Activated T-helper 1 cell treated with Interleukin-2 at 50 U/mL for 16 hours (primary cell): ENCODE results near the gene FBXO27.
A peak's percentile ranks its signal among the peaks of the same experiment; 100 is the strongest.
"Not testable (repeated sequence)": the region's sequence is repeated elsewhere in the genome, so short reads cannot be mapped to it uniquely, and the experiment has no call there.

Source experiments
- DNase-seq: peaks from one replicate; pipeline ENCODE4 v3.0.0-alpha.2; 2020; ENCODE audit warnings: low read depth

Gene FBXO27

DNA sequence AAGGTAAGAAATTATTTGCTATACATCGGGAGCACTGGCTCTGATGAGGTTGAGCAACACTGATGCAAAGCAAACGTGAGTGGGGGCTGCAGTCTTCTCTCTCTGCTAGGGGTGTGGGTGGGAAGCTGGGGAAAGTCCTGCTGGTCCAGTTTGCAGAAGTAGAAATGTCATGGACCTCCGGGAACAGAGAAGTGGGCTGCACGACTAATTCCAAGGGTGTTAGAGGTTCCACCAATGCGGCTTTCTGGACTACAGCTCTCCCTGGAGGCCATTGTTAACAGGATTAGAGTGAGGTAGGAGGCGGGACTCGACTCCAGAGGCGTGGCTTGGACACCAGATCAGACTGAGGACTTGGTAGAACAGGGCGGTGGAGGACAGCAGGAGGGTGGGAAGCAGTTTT lies 5.7 kb upstream of the FBXO27 start:
- DNase-seq, result no peak

DNA sequence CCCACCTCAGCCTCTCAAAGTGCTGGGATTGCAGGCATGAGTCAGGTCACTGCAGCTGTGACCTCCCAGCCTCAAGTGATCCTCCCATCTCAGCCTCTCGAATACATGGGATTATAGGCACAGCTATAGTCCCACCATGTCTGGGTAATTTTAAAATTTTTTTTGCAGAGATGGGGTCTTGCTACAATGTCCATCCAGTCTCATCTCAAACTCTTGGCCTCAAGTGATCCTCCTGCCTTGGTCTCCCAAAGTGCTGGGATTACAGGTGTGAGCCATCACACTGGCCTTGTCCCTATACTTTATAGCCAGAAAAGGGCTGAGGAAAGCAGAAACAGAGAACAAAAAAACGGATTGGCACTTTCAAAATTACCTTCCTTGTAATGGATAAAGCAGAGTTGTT lies 4.8 kb upstream of the FBXO27 start:
- DNase-seq, result no peak

DNA sequence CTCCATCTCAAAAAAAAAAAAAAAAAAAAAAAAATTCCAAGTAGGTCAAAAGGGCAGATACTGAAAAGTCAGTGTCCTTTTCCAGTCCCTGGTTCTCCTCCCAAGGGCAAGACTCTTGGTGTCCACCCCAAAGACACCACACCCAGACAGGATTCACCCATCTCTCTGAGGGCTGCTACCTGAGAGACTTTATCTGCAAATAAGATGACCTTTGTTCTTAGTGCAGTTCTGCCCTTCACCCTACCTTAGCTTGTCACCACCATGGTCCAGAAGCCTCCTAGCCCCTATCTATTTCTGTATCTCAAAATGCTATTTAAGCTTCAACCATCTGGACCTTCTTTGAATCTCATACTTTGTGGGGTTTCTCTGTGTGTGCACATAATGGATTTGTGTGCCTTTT lies 4.2 kb upstream of the FBXO27 start:
- no peak for DNase-seq

DNA sequence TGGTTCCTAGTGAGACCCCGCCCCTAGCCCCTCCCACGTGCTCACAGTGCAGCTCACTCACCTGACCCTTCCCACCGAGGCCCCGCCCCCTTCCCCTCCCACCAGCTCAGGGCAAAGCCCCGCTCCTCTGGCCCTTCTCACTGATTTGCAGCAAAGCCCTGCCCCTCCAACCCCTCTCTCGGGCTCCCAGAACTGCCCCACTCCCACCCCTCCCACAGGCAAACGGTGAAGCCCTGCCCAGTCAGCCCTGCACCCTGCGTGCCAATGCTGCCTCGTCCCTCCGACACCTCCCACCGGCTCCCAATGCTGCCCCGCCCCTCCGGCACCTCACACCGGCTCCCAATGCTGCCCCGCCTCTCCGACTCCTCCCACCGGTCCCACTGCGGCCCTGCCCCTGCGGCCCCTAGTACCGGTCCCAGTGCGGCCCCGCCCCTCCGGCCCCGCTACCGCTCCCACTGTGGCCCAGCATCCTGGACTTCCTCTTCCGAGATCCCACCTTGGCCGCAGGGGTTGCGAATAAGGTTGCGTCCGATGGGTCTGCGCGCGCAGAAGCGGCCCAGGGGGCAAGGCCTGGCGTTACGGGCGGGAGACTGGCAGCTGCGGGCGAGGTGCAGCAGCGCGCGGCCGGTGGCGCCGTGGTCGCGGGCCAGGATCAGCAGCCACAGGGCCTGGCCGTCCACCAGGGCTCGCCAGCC lies 834 bp downstream of the FBXO27 start:
- peak; percentile 64 for DNase-seq

DNA sequence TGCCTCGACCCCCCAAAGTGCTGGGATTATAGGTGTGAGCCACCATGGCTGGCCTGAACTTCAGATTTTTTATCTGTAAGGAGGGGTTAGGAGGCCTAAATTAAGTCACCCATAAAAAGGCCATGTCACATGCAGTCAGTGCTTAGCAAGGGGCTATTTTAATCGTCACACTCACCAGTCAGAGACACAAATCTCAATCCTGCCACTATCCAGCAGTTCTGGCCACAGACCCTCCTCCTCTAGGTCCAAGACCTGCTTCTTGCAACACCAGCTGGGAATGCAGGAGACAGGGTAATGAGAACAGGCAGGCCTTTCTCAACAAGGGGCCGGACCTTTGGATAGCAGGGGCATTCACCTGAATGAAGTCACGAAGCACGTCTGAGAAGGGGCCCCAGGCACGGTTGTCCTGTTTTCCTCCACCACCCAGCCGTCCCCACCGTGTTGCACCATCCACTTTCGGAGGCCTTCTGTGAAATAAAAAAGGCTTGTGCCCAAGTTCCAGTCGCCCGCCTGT lies 1.4 kb downstream of the FBXO27 start:
- no peak for DNase-seq

DNA sequence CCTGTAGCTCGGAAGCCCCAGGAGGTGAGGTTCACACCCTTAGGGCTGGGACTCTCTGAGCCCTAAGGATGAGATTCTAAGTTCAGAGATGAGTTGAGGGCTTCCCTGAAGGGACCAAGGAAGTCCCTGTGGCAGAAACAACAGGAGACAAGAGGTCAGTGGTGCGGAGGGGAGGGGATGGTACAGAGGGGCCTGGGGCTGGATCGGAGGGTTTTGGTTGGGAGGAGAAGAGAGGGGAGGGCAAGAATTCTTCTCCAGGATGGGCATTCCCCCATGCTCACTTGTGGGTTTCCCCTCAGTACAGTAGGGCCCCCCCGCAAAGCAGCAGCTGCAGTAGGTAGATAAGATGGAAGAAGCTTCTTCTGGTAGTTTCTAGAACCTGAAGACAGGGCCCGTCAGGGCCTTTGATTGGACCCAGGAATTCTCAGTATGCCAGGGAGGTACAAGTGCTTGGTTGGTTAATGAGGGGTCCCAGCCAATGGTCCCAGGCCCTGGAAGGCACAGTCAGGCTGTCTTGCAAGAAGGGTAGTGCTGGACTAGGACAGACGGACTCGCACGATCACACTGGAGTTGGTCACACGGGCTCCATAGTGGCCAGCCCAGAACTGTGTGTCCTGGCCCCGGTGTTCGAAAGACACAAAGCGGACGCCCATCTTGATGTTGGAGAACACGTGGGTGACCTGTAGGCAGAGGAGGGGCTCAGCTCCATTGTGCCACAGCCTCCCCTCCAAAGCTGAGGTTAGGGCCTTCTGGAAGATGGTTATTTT lies 7.3 kb downstream of the FBXO27 start:
- DNase-seq, result no peak

DNA sequence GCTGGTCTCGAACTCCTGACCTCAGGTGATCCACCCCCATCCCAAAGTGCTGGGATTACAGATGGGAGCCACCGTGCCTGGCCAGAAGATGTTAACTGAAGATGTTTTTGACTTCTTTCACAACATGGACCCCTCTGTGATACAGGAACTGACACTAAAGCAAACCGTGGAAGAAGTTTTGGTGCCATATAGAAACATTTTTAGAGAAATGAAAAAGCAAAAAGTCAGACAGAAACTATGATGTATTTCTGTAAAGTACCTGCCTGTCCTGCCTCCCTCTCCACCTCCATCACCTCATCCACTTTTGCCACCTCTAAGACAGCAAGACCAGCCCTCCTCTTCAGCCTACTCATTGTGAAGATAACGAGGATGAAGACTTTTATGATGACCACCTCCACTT lies 11.3 kb downstream of the FBXO27 start:
- DNase-seq, result no peak

DNA sequence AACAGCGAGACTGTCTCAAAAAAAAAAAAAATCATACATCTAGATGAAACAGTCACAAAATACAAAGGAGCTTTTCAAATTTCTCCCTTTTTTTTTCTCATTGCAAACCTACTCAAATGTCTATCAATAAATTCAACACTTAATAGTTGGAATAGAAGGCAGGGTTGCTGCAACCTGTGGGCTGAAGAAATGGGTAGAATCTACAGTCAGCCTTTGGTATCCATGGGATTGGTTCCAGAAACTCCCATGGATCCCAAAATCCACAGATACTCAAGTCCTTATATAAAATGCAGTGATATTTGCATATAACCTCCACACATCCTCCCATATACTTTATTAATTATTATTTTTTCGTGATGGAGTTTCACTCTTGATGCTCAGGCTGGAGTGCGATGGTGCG lies 14.7 kb downstream of the FBXO27 start:
- no peak for DNase-seq

DNA sequence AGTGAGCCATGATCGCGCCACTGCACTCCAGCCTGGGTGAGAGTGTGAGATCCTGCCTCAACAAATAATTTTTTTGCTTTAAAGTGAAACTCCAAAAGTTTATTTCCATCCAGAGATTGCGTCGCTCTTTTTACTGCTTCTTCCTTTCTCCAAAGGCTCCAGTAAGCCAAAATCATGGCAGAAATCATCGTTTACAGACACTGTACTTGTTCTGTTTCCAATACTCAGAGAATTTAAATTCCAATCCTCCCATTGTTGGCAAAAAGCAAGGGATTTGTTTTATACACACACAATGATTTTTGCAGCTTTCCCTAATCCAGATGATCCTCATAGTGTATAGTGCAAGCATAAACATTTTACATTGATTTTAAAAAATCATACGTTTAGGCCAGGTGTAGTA lies 15.3 kb downstream of the FBXO27 start:
- DNase-seq, result no peak

DNA sequence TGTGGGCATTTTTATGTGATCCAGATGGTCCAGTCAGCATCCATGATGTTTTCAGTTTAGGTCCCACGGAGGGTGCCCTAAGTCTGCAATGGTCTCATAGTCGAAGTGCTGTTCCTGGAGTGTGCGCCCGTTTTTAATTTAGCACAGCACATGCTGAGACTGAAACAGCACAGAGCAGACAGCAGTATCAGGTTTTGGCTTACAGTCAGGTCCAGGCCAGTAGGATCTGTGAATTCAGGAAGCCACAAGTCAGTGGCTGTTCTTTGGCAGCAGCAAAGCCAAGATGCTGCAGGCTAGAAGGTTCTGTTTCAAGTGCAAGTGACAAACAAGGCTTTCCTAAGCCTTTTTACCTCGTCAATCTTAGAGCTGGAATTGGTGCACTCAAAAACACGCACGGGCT lies 18.3 kb downstream of the FBXO27 start:
- DNase-seq, result no peak

DNA sequence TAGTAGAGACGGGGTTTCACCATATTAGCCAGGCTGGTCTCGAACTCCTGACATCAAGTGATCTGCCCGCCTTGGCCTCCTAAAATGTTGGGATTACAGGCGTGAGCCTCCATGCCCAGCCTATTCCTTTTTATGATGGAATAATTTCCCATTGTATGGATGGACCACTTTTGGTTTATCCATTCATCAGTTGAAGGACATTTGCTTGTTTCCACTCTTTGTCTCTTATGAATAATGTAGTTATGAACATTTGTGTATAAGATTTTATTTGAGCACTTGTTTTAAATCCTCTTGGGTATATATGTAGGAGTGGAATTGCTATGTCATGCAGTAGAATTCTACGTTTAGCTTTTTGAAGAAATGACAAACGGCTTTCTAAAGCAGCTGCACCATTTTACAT lies 23.3 kb downstream of the FBXO27 start:
- DNase-seq, result no peak

DNA sequence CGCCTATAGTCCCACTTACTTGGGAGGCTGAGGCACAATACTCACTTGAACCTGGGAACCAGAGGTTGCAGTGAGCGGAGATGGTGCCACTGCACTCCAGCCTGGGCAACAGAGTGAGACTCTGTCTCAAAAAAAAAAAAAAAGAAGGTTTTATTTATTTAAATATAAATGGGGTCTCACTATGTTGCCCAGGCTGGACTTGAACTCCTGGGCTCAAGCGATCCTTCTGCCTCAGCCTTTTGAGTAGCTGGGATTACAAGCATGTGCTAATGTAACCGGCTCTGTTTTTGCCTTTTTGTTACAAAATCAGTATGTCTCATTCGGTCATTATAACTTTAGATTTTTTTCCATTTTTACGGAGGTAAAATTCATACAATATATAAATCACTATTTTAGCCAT lies 24.2 kb downstream of the FBXO27 start:
- no peak for DNase-seq

DNA sequence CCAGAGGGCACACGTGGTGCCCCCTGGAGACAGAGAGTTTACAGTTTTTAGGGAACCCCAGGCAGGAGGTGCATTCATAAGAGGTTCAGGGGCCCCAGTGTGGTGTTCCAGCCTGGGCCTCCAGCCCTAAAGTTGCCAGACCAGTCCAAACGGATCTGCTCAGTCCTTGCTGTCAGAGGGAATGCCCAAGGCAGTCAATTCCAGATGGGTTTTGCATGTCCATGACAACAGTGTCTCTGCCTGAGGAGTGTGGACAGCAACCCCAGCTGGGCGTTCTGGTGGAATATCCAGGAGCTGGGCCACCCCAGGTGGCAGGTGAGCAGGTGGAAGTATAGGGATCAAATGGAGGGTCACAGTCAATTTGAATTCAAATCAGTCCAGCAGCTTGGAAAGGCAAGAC lies 25.3 kb downstream of the FBXO27 start:
- DNase-seq, result no peak

DNA sequence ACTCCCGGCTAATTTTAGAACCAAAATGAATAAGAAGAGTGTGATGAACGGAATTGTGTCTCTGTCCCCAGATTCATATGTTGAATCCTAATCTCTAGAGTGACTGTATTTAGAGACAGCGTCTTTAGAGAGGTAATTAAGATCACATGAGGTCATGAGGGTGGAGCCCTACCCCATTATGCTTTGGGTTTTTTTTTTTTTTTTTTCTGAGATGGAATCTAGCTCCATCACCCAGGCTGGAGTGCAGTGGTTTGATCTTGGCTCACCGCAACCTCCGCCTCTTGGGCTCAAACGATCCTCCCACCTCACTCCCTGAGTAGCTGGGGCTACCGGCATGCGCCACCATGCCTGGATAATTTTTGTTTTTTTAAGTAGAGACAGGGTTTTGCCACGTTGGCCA lies 27.9 kb downstream of the FBXO27 start:
- DNase-seq, result no peak

DNA sequence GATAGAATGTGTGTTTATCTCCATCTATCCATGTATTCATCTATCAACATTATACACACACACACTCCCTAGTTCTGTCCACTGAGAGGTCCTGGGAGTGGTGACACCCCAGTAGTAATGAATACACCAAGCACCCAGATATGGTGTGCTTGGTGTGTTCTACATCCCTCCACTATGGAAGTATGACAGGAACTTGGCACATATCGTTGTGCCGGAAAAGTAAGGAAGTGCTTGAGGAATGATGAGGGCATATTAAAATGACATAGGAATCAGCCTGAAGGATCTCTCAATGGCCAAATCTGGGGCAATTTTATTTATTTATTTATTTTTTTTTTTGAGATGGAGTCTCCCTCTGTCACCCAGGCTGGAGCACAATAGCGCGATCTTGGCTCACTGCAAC lies 28.6 kb downstream of the FBXO27 start:
- DNase-seq, result no peak

DNA sequence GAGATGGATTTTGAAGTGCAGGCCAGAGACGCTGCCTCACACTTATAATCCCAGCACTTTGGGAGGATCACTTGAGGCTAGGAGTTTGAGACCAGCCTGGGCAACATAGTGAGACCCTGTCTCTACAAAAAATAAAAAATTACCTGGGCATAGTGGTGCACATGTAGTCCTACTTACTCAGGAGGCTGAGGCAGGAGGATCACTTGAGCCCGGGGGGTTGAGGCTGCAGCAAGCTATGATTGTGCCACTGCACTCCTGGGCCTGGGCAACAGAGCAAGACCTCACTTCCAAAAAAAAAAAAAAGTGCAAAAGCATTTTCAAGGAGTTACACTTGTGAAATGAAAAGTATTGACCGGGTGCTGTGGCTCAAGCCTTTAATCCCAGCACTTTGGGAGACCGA lies 29.2 kb downstream of the FBXO27 start:
- no peak for DNase-seq

DNA sequence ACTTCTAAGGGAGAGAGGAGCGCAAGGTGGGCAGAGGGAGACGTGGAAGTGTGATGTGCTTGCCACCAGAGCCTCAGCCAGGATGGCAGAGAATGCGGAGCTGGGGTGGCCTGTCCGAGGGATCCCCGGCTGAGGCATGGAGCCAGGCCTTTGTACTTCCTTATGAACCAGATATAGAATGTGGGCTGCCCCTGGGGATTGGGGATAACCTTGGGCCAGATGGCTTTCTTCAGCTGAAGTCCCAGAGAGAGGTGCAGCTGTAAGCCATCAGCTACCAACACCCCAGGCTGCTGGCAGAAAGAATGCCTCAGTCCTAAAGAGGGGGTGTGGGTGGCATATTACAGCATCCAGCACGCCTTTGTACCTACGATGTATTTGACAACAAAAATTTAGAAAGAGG lies 31.3 kb downstream of the FBXO27 start:
- DNase-seq, result no peak

DNA sequence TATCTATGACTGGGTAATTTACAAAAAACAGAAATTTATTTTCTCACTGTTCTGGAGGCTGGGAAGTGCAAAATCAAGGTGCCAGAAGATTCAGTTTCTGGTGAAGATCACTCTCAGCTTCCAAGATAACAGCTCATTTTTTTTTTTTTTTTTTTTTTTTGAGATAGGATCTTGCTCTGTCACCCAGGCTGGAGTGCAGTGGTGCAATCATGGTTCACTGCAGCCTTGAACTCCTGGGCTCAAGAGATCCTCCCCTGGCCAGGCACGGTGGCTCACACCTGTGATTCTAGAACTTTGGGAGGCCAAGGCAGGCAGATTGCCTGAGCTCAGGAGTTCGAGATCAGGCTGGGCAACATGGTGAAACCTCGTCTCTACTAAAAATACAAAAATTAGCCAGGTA lies 34.8 kb downstream of the FBXO27 start:
- not testable (repeated sequence) for DNase-seq

DNA sequence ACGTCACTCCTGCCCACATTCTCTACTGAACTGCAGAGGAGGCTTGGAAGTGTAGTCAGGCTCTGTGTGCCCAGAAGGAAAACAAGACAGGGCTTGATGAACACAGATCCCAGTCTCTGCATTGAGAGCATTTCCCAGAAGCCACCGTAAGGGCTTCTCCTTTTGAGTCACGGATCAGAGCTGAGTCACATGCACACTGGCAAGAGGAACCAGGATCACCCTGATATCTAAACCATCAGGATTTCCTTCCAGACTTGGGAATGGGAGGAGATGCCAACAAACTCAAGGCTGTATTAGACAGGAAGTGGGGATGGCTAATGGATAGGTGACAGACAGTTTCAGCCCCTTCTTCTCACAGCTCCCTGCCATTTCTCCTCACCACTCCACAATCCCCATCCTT lies 39.1 kb downstream of the FBXO27 start:
- DNase-seq, result no peak

DNA sequence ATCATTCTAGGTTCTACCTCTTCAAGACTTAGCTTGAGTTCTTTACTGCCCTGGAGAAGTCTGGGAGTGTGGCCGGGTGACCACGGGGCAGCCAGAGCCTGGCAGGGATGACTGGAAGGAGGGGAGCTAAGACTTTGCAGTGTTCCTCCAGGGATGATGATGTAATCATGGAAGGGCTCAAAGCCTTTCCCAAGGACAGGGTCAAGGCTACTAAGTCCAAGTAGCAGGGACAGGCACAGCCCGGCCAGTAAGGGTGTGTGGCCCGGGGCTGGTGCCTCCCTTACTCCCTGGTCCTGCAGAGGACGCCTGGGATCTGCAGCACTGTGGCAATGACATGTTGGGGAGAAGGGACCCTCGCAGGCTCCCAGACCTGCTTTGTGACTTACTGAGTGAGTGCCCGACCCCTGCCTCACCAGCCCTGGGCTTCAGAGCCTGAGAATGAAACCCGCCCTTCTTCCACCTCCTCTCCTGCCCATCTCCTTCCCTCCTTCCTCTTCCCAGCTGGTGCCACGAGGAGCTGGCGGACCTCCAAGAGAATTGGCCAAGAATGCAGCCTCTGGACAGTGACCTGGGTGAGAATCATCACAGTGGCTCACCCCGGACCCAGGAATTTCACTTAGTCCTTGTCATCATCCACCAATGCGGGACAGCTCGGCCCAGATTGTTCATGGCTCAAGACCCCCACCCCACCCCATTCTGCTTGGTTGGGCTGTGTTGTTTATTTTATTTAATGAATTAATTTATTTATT lies 41.2 kb downstream of the FBXO27 start:
- DNase-seq, result no peak

DNA sequence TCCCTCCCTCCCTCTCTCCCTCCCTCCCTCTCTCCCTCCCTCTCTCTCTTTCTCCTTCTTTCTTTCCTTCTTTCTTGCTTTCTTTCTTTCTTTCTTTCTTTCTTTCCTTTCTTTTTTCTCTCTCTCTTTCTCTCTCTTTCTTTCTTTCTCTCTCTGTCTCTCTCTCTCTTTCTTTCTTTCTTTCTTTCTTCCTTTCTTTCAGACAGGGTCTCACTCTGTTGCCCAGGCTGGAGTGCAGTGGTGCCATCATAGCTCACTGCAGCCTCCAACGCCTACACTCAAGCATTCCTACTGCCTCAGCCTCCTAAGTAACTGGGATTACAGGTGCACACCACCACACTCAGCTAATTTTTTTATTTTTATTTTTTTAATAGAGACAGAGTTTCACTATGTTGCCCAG lies 42.7 kb downstream of the FBXO27 start:
- DNase-seq, result not testable (repeated sequence)

DNA sequence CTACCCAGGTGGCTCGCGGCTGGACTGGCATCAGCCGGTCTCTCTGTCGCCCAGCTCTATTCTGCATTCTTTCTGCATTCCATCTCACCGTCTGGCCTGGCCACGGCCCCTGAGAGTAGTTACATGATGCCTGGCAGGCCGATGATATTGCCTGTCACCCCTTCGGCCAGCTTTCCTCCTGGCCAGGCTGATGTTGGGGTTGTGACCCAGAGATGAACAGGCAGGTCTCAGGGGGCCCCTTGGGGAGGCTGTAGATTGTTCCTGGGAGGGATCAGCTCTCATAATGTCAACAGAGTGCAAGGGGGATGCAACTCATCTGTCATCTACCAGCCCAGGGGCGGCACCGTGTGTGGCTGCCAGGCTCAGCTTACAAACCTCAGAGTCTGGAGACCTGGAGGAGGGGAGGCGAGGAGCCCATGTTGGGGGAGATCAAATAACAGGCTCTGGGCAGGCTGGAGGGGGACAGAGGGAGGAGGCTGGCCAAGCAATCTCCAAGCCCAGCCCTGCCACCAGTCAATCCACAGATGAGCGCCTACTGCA lies 43.2 kb downstream of the FBXO27 start:
- no peak for DNase-seq

DNA sequence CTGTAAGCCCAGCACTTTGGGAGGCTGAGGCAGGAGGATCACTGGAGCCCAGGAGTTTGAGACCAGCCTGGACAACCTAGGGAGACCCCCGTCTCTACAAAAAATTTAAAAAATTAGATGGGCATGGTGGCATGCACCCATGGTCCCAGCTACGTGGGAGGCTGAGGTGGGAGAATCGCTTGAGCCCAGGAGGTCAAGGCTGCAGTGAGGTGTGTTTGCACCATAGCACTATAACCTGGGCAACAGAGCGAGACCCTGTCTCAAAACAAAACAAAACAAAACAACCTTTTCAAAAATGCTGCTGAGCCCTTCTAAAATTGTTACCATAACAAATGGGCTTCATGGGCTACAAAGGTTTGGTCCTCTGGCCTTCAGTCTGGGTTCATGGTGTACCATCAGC lies 43.7 kb downstream of the FBXO27 start:
- not testable (repeated sequence) for DNase-seq
